A549 treated with RU486 at 1 μM for 4 hours (cell line): ENCODE measurements around the gene CEND1. TPM values are rescaled to one million over a fixed set of nuclear protein-coding genes. Genes with fewer than 3 reads are reported as not detected.

Source experiments
- total RNA-seq: library from RNA; stranded (reverse); fragments of 200-300 nt; extraction: Qiagen RNA extraction; gene quantifications from 5 replicates; pipeline ENCODE4 v1.2.3, GENCODE V29; 2022; ENCODE audit warnings: low read depth

The CEND1 gene
- 1.4 to 2.0 TPM (median 1.6 TPM) in 5 replicates for total RNA-seq

DNA sequence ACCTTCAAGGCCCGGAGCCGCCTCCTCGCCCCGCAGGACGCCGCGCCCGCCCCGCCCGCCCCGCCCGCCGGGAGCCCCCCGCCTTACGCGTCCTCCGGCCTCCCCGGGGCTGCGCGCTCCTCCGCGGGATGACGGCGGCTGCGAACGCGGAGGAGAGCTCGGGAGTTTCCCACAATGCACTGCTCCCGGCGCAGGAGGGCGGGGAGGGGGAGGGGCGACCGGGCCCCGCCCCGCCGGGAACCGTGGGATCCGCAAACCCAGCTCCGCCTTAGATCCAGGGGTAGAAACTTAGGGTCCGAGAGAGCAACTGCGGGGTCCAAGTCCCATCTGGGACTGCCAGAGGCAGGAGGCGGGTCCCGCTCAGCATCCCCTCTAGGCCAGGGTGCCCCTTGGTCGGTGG lies at the start of gene CEND1:
TSS of gene CEND1 (minus strand) at position 148 of the 400 bp plus-strand sequence. CDS start 1,514 bp downstream, outside the sequence.

DNA sequence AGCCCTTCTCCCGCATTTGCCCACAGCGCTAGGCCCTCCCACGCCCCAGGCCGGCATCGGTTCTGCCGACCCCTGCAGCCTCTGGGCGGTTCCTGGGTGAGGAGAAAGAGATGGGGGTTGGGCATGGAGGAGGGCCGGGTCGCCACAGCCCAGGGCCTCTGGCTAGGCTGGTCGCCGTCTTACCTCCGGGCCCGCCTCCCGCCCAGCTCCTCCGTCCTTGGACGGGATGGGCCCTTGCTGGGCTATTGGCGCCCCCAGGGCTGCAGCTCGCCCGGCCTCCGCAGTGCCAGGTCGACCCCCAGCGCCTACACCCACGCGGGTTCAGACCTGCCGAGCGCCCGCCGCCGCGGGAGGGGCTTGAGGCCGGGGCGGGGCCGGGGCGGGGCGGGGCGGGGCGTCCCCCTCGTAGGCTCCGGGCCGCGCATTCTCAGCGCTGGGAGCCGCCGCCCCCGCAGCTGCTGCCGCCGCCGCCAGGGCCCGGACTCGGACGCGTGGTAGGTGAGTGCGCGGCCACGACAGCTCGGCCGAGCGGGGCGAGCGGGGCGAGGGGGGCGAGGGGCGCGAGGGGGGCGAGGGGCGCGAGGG lies 42.7 kb upstream of the CEND1 start, which contains the start of gene CD151:
TSS of gene CD151 (plus strand) at position 424 of the 585 bp plus-strand sequence. CDS start 3,118 bp downstream, outside the sequence.

DNA sequence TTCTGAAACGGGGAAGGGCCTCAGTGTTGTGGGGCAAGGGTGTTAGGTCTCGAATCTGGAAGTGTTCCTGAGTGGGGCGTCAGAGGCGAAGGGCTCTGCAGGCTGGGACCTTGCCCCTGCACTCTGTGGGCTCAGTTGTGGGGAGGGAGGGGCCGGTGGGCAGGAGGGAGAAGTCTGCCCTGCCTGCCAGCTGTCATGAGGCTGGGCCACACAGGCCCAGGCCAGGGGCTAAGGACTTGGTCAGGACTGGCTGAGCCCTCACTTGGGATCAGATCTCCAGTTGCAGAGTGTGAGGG lies 38.0 kb upstream of the CEND1 start, which contains the start of gene CRACR2B:
TSS of gene CRACR2B (plus strand) at position 23 of the 296 bp plus-strand sequence. CDS start 689 bp downstream, outside the sequence.

DNA sequence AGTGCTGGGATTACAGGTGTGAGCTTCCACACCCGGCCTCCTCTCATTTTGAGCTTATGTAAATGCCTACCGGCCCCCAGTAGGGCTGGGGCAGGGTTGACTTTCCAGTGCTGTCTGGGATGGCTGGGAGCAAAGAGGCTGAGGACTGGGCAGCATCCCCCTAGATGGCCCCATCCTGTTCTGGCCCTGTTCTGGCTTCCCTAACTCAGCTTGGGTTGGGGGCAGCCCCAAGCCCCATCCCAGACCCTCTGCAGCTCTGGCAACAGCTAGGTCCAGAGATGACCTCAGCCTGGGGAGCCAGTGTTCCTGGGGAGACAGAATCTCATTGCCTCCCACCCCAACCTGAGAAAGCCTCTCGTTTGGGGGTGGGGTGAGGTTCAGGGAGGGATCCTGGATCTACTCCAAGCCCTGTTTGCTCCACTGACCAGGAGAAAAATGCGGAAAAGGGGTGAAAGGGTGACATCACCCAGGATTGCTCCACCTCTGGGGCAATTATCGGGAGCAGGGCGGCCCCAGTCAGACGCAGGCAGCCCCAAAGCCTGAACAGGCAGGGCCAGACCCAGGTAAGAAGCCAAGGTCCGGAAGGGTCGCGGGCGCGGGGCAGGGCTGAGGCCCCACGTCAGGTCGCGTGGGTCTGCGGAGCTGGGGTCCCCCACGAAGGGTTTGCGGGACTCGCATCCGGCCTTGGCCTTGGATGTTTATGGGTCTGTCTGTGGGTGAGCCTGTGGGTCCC lies 28.7 kb upstream of the CEND1 start, which contains the start of gene PNPLA2:
TSS of gene PNPLA2 (plus strand) at position 519 of the 733 bp plus-strand sequence. CDS start 805 bp downstream, outside the sequence.

DNA sequence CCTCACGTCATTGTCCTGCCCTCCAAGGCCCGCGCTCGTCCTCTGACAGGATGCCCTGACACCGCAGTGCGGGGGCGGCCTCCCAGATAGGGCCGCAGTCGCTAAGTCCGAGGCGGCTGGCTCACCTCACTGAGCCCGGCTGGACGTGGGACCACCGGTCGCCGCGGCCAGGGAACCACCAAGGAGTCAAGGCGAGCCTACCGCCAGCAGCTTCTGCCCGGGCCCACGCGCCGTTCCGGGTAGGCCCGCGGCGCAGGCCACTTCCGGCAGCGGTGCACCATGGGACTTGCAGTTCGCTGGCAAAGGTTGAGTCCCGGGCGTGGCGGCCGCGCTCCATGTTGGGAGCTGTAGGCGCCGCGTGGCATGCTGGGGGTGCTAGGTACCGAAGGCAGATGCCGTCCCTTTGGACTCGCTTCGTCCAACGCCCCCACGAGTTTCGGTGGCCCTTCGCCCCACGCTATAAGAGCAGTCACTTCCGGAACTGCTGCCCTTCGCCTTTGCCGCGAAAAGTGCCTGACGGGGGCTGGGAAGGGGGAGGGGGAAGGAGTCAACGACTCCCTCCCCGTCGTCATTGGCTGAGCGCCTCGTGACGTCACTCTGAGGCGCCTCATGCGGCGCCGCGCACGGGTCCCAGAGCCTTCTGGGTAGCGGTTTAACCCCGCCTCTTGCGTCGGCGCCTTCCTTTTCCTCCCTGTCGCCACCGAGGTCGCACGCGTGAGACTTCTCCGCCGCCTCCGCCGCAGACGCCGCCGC lies 19.6 kb upstream of the CEND1 start, which contains the start of gene RPLP2:
TSS of gene RPLP2 (plus strand) at position 681 of the 753 bp plus-strand sequence. CDS start 268 bp downstream, outside the sequence.

DNA sequence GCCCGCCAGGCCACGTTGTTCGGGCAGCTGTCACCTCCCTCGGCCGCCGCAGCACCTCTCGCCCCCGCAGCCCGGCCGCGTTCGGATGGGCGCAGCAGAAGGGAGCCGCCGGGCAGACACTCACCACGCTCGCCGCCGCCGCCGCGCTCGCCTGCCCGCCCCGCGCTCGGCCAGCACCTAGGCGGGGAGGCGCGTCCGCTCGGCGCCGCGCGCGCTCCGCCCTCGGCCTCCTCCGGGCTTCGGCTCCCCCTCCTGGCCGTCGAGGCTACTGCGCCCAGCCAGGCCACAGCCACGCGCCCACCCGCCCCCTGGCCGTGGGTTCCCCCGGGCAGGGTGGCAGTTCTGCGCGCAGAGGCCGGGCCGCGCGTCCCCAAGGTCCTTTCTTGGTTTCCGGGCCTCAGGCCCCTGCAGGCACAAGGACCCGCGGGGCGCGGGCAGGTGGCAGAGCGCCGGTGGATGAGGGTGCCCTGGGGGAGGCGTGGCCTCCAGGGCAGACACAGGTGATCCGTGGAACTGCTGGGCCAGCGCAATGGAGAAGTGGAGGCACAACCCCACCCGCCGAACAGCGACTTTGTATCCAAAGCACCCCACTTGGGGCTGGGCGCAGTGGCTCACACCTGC lies 8.3 kb upstream of the CEND1 start, which contains the start of gene SLC25A22:
TSS of gene SLC25A22 (minus strand) at position 189 of the 621 bp plus-strand sequence. CDS start 3,275 bp downstream, outside the sequence.

DNA sequence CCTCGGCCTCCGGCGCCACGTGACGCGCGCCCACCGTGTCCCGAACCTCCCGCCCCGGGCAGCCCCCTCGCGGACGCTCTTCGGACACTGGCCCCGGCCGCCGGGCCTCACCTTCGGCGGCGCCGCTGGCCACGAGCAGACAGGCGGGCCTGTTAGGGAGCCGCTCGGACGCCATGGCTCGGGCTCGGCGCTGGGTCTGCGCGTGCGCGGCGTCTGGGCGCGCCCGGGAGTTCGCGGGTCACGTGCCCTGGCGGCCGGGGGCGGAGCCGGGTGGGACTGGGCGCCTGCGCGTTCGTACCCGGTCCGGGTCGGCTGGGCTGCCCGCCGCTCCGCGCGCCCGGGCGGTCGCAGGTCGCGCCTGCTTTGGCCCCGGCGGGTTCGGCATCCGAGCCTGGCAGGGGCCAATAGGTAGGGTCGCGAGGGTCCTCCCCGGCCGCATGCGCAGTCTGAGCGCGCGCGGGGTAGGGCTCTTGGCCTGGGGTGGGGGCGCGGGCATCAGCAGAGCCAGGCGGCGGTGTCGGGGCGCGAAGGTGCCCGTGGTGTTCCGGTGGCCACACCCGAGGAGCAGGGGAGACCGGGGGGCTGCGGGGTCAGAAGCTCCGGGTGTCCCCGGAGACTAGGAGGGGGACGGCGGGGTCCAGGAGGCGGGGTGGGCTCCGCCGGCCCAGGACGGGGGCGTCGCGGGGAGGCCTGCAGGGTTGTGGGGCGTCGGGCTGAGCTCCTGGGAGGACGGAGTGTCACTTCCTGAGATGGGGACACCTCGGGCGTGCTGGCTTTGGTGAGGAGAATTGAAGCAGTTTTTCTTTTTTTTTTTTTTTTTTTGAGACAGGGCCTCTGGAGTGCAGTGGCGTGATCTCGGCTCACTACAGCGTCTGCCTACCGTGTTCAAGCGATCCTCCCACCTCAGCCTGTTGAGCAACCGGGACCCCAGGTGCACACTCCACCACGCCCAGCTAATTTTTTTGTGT lies 12.3 kb downstream of the CEND1 start, which contains the start of gene GATD1:
TSS of gene GATD1 (minus strand) at position 200 of the 968 bp plus-strand sequence. CDS start at position 175, 25 bp downstream.

DNA sequence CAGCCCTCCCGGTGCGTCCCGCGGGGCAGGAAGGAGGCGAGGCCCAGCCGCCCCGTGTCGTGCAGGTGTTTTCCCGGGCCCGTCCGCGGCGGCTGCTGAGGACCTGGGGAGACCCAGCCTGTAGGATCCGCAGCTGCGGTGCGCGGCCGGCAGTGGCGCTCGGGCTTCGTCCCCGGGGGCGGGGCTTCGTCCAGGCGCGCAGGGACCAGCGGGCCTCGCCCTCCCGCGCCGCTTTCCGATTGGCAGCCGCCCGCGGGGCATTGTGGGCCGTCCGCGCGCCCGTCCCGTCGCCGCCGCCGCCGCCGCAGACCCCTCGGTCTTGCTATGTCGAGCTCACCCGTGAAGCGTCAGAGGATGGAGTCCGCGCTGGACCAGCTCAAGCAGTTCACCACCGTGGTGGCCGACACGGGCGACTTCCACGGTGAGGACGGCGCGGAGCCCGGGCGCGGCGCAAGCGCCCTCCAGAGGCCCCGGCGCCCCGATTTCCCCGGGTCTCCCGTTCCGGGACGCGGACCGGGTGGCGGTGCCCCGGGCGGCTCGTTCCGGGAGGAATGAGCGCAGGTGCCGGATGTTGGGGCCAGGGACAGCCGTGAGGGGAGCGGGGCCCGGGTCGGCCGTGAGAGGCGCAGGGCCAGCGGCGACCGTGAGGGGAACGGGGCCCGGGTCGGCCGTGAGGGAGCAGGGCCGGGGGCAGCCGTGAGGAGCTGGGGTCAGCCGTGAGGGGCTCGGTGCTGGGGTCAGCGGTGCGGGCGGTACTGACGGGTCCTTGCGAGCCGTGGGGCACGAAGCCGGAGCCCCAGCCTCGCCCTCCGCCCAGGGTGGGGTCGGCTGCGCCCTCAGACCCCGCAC lies 42.5 kb downstream of the CEND1 start, which contains the start of gene TALDO1:
TSS of gene TALDO1 (plus strand) at position 307 of the 849 bp plus-strand sequence. CDS start at position 325, 18 bp downstream.

Other genes with a start within 250 kb of the CEND1 start
- gene LMNTD2, start 229.4 kb downstream of the CEND1 start, total RNA-seq = 1.5 to 2.9 TPM (median 2.8 TPM) in 5 replicates
- gene RASSF7, start 229.1 kb downstream of the CEND1 start, total RNA-seq = 28.9 to 39.7 TPM (median 35.6 TPM) in 5 replicates
- 25.5 to 37.0 TPM (median 33.9 TPM) in 5 replicates for gene PHRF1, start 213.6 kb downstream of the CEND1 start, total RNA-seq
- gene IRF7, start 174.1 kb downstream of the CEND1 start, total RNA-seq = 4.0 to 8.0 TPM (median 6.0 TPM) in 5 replicates
- 0.05 to 0.14 TPM in 2 of 5 replicates, not detected in the others for gene CDHR5, start 165.1 kb downstream of the CEND1 start, total RNA-seq
- not detected in 5 replicates for gene SCT, start 162.9 kb downstream of the CEND1 start, total RNA-seq
- 0.10 to 0.45 TPM (median 0.22 TPM) in 5 replicates for gene DRD4, start 152.8 kb downstream of the CEND1 start, total RNA-seq
- 26.8 to 38.2 TPM (median 36.6 TPM) in 5 replicates for gene DEAF1, start 94.9 kb downstream of the CEND1 start, total RNA-seq
- 9.1 to 10.8 TPM (median 10.0 TPM) in 5 replicates for gene TMEM80, start 94.3 kb downstream of the CEND1 start, total RNA-seq
- gene EPS8L2, start 83.9 kb downstream of the CEND1 start, total RNA-seq = 72.5 to 125 TPM (median 110 TPM) in 5 replicates
- gene TALDO1, start 42.6 kb downstream of the CEND1 start, total RNA-seq = 399 to 462 TPM (median 422 TPM) in 5 replicates
- gene GATD1, start 12.6 kb downstream of the CEND1 start, total RNA-seq = 33.0 to 49.6 TPM (median 38.2 TPM) in 5 replicates
- 21.4 to 38.1 TPM (median 34.1 TPM) in 5 replicates for gene SLC25A22, start 8.2 kb upstream of the CEND1 start, total RNA-seq
- gene PIDD1, start 15.1 kb upstream of the CEND1 start, total RNA-seq = 8.1 to 16.3 TPM (median 13.1 TPM) in 5 replicates
- 1,693 to 2,940 TPM (median 2,495 TPM) in 5 replicates for gene RPLP2, start 19.9 kb upstream of the CEND1 start, total RNA-seq
- 35.3 to 59.0 TPM (median 53.7 TPM) in 5 replicates for gene PNPLA2, start 28.8 kb upstream of the CEND1 start, total RNA-seq
- 3.0 to 6.5 TPM (median 4.8 TPM) in 5 replicates for gene CRACR2B, start 37.8 kb upstream of the CEND1 start, total RNA-seq
- gene CD151, start 42.9 kb upstream of the CEND1 start, total RNA-seq = 723 to 833 TPM (median 723 TPM) in 5 replicates
- gene POLR2L, start 52.4 kb upstream of the CEND1 start, total RNA-seq = 556 to 746 TPM (median 619 TPM) in 5 replicates
- gene TSPAN4, start 52.8 kb upstream of the CEND1 start, total RNA-seq = 107 to 186 TPM (median 164 TPM) in 5 replicates
- gene CHID1, start 120.7 kb upstream of the CEND1 start, total RNA-seq = 71.3 to 80.2 TPM (median 74.5 TPM) in 5 replicates
- gene AP2A2, start 135.8 kb upstream of the CEND1 start, total RNA-seq = 27.8 to 37.0 TPM (median 35.6 TPM) in 5 replicates
- 0.01 TPM in 2 of 5 replicates, not detected in the others for gene MUC6, start 246.6 kb upstream of the CEND1 start, total RNA-seq